HPDE6-E6E7 (cell line): ENCODE results near the gene ATP6V1G2.
"Not testable (repeated sequence)": the region's sequence is repeated elsewhere in the genome, so short reads cannot be mapped to it uniquely, and the experiment has no call there.

Experiments
- DNase-seq: peaks from one replicate; pipeline ENCODE4 v3.0.0; 2011; ENCODE audit warnings: missing footprints; ENCODE audit errors: extremely low spot score

Gene ATP6V1G2

DNA sequence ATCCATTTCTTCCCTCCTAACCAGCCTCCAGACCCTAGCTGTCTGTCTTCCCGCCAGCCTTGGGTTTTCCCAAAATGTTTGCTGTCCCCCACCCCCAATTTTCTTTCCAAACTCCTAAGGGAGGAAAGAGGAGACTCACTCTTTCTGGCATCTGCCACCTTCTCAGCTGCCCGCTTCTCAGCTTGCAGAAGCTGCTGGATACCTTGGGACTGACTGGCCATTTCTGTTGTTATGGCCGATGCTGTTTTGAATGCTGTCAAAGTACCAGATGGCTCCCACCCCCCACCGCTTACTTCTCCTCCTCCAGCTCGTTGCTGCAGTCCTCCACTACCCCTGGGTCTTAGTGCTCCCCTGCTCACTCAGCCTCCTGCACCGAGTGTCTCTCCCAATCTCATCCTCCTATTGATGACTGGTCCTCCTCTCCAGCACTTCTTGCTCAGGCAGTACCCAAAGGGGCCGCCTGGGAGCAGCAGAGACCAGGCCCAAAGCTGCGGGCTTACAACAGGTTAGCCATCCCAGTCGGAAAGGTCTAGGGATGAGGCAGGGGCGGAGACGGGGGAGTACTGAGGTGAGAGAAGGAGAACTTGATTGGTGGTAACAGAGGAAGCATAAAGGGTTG is at the start of gene ATP6V1G2:
TSS of gene ATP6V1G2 (minus strand) at position 270 of the 619 bp plus-strand sequence. CDS start at position 221, 49 bp downstream.
- DNase-seq = peak; percentile 84

DNA sequence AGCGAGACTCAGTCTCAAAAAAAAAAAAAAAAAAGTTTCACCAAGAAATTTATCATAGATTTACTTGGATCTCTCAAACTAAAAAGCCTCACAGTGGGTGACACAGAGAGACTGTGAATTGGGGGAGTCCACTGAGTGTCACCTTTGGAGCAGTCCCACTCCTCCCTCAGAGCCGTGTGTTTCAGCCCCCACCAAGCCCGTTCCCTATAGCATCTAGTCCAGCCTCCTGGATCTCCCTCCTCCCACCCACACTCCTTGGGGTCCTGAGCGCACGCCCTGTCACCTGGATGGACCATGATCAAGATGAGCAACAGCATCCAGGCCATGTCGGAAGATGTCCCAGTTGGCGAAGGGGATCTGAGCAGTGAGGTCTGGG is 46.0 kb upstream of the ATP6V1G2 start:
- no peak for DNase-seq

DNA sequence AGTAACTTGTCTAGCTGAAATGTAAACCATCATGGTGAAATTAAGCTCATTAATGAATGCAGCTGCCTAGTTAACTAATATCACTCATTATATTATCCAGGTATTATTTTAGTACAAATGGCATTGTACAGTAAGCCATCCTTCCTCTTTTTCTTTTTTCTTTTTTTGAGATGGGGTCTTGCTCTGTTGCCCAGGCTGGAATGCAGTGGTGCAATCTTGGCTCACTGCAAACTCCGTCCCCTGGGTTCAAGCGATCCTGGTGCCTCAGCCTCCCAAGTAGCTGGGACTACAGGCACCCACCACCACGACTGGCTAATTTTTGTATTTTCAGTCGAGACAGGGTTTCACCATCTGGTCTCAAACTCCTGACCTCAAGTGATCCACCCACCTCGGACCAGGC is 44.3 kb upstream of the ATP6V1G2 start:
- DNase-seq = not testable (repeated sequence)

DNA sequence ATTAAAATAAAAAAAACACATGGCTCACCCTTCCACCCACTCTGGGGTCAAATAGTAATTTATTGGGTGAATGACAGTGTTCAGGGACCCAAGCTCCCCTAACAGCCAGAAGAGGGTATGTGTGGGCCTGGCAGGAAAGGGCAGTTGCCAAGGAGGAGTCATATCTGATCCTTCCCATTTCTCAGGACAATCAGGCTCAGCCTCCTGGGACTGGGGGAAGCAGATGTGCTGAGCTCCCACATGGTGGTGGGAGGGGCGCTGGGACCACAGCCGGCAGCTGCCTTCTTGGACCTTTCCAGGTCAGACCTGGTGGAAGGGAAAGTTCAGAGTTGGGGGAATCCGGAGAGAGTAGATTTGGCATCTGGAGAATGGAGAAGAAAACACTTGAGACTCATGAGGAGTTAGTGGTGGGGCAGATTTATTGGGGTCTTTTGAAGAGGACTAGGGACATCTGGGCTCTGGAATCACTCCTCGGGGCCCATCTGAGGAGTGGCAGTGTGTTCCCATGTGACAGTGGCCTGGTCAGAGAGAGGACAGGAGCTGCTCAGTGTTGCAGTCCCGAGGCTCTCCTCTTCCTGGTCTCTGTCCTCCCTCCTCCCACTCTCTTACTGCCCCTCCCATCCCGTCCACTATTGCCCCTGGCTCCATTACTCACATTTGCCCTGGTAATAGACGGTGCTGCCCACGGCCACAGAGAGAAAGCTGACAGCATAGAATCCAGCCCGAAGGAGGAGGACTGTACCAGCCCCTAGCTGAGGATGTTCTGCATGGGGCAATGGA is 42.7 kb upstream of the ATP6V1G2 start:
- no peak for DNase-seq

- DNase-seq = no peak
Measured at GRCh38 chr6:31587791-31588777, 41.7 kb upstream of the ATP6V1G2 start.

GRCh38 chr6:31586599-31587281 is 40.3 kb upstream of the ATP6V1G2 start:
- DNase-seq = no peak

DNA sequence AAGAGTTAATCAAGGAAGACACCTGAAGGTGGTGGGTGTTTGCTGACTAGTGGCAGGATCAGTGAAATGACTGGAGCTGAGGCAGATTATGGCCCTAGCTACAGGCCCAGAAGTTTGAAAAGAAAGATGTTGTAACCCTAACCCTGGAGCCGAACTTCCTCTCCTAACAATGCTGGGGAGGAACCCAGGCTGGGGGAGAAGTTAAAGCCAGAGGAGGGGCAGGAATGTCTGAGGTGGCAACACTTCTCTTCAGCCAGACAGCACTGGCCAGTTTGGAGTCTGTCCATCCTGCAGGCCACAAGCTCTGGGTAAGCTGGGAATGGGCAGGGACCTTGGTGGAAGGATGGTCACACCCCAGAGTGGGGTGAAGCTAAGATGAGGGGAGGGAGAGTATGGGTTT is 39.6 kb upstream of the ATP6V1G2 start, which contains the start of gene LST1:
TSS of gene LST1 (plus strand) at position 270 of the 400 bp plus-strand sequence. CDS start 1,023 bp downstream, outside the sequence.
- DNase-seq = no peak

DNA sequence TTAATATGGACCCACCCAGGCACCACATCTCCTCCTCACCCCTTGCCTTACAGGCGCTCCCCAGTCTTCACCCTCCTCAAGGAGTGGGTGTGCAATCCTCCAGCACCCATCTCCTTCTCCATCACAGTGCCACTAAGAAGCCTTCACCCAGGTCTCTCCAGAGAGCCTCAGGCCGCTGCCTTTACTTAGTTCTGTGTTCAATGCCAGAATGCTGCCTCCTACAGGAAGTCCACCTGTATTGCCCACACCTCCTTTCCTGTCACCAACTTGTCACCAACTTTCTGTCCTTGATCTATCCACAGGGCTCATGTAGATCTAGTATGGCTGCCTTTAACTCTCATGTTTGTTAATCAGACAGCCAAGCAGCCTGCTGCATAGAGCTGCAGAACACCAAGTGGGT is 39.1 kb upstream of the ATP6V1G2 start:
- no peak for DNase-seq

DNA sequence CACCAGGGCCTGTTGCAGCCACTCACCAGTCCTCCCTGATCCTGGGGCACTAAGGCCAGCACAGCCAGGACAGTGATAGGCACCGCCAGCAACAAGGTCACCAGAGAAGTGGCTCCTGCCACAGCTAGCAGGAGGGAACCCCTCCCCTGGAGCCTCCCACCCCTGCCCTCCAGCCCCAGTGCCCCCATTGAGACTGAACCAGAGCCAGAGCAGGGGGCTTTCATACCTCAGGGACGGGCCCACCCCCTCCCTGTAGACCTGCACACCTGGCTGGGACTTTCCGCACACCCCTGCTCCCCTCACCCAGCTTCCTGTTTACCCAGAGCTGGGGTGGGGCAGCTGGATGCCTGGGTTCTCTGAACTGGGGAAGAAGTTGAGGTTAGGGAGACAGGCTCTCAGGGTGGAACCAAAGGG is 35.8 kb upstream of the ATP6V1G2 start, which contains the start of gene LTB:
TSS of gene LTB (minus strand) at position 195 of the 414 bp plus-strand sequence. CDS start at position 188, 7 bp downstream.
- no peak for DNase-seq

DNA sequence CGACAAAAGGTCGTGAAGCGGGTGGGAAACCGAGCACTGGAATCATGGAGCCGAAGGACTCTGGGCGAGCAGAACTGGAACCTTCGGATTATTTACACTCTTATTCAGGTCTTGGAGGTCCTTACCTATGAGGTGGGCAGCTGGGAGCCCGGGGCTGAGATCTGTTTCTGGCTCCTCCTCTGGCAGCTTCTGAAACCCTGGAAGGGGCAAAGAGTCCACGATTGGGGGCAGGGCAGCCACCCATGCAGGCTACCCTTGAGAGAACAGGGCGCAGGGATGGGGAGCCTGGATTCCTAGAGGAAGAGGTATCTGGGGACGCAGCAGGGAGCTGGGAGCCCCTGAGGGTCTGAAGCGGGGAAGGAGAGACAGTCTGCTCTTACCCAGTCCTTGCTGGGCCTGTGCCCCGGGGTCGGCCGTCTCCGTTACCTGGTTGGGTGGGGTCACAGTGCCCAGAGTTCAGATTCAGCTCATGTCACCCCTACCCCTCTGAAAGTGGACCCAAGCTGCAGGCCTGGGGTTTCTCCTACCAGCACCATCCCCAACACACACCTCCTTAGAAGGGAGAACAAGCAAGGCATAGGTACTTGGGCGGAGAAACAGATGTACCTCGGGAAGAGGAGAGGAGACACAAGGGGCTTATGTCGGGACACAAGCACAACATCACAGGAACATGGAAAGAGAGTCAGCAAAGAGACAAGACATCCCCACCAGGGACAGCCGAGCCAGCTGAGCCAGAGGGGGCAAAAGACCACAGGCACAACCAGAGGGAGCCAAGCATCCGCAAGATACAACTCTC is 35.2 kb upstream of the ATP6V1G2 start:
- no peak for DNase-seq

- DNase-seq = peak; percentile 78
Measured at GRCh38 chr6:31580807-31581433, 34.5 kb upstream of the ATP6V1G2 start.

DNA sequence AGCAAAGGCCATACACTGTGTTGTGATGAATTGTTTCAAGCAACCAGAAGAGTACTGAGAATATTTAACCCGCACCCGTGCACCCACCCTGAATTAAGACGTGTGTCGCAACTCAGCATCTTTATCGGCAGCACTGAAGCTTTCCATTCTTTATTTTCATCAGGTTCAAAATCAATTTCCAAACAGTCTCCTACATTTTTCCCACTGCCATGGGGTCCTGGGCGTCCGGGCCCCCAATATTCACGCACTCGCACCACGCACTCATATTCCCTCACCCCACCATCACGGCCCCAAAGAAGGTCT is 34.0 kb upstream of the ATP6V1G2 start:
- no peak for DNase-seq

GRCh38 chr6:31579546-31580437 is 33.4 kb upstream of the ATP6V1G2 start:
- no peak for DNase-seq

DNA sequence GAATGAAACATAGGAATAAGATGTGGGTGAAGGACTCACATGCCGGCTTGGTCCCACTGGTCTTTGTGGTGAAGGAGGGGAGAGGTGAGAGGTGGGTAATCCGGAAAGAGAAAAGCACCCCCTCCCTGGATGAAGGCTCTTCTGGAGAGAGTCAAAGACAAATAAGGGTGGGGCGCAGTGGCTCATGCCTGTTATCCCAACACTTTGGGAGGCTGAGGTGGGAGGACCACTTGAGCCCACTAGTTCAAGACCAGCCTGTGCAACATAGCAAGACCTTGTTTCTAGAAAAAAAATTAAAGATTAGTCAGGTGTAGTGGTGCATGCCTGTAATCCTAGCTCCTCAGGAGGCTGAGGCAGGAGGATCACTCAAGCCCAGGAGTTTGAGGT is 32.7 kb upstream of the ATP6V1G2 start:
- no peak for DNase-seq

- DNase-seq = no peak
Measured at GRCh38 chr6:31578184-31579118, 32.0 kb upstream of the ATP6V1G2 start.

- no peak for DNase-seq
Measured at GRCh38 chr6:31577579-31577966, 31.2 kb upstream of the ATP6V1G2 start.

GRCh38 chr6:31576897-31577578 is 30.6 kb upstream of the ATP6V1G2 start:
- no peak for DNase-seq
